WTC11 (cell line): ENCODE results near the gene BMP8A. TPM values are rescaled to one million over a fixed set of nuclear protein-coding genes. Genes with fewer than 3 reads are reported as not detected.

Experiments used
- ATAC-seq: fragments of 200-7000 bp; cut with Tn5 transposase; 2 replicates; pipeline ENCODE4 v1.10.0; 2021; ENCODE audit warnings: mild to moderate bottlenecking, moderate library complexity
- CTCF ChIA-PET: fragments of 300-600 bp; sonication (Branson Sonifier 250); formaldehyde crosslinking; loops from one replicate; lab custom pipeline; 2021; ENCODE audit warnings: antibody characterized with exemption; lab: Charles Lee
- POLR2A ChIA-PET: fragments of 350-600 bp; sonication (Branson Sonifier 250); formaldehyde crosslinking; loops from one replicate; lab custom pipeline; 2021; ENCODE audit warnings: antibody characterized with exemption; lab: Charles Lee
- DNase-seq: peaks from one replicate; pipeline ENCODE4 v3.0.0; 2021; ENCODE audit warnings: low spot score
- H3K27ac Mint-ChIP-seq: 2 replicates; pipeline ENCODE4 v1.8.0; 2021; ENCODE audit warnings: mixed read lengths
- H3K27me3 Mint-ChIP-seq: 2 replicates; pipeline ENCODE4 v1.8.0; 2021; ENCODE audit warnings: low read depth, mild to moderate bottlenecking, moderate library complexity, mixed read lengths
- H3K36me3 Mint-ChIP-seq: 2 replicates; pipeline ENCODE4 v1.8.0; 2021; ENCODE audit warnings: mixed read lengths
- H3K4me1 Mint-ChIP-seq: 2 replicates; pipeline ENCODE4 v1.8.0; 2022; ENCODE audit warnings: mixed read lengths
- H3K4me3 Mint-ChIP-seq: 2 replicates; pipeline ENCODE4 v1.8.0; 2021; ENCODE audit warnings: mild to moderate bottlenecking, moderate library complexity, mixed read lengths
- H3K9me3 Mint-ChIP-seq: 2 replicates; pipeline ENCODE4 v1.8.0; 2021; ENCODE audit warnings: mixed read lengths
- ETV6 ChIP-seq: sonication (generic); formaldehyde crosslinking; IDR thresholded peaks from 2 replicates; pipeline ENCODE4 v1.8.1; 2022; ENCODE audit warnings: mild to moderate bottlenecking, missing genetic modification reagents
- FOXJ3 ChIP-seq: sonication (generic); formaldehyde crosslinking; IDR thresholded peaks from 2 replicates; pipeline ENCODE4 v1.9.0; 2021; ENCODE audit warnings: missing genetic modification reagents, mild to moderate bottlenecking, borderline replicate concordance
- PRDM15 ChIP-seq: sonication (generic); formaldehyde crosslinking; IDR thresholded peaks from 2 replicates; pipeline ENCODE4 v1.8.0; 2022; ENCODE audit warnings: missing genetic modification reagents
- RELA ChIP-seq: sonication (generic); formaldehyde crosslinking; IDR thresholded peaks from 2 replicates; pipeline ENCODE4 v1.8.1; 2022; ENCODE audit warnings: missing genetic modification reagents, mild to moderate bottlenecking, borderline replicate concordance
- ZBTB43 ChIP-seq: sonication (generic); formaldehyde crosslinking; IDR thresholded peaks from 2 replicates; pipeline ENCODE4 v1.8.1; 2023; ENCODE audit warnings: mild to moderate bottlenecking, missing genetic modification reagents
- ZNF138 ChIP-seq: sonication (generic); formaldehyde crosslinking; conservative IDR thresholded peaks from 2 replicates; pipeline ENCODE4 v1.8.1; 2022; ENCODE audit warnings: mild to moderate bottlenecking, moderate library complexity, missing genetic modification reagents
- ZNF281 ChIP-seq: sonication (generic); formaldehyde crosslinking; IDR thresholded peaks from 2 replicates; pipeline ENCODE4 v1.8.0; 2023; ENCODE audit warnings: mild to moderate bottlenecking, missing genetic modification reagents
- ZNF425 ChIP-seq: fragments of 250-450 bp; sonication (Bioruptor Pico); conservative IDR thresholded peaks from 2 replicates; pipeline ENCODE4 v1.9.0; 2021; ENCODE audit warnings: mild to moderate bottlenecking
- total RNA-seq: library from RNA; stranded (reverse); gene quantifications from 3 replicates; pipeline ENCODE4 v1.2.3, GENCODE V29; 2021

Gene BMP8A
- total RNA-seq, 1 experiment from 2014 or later: 0.94 TPM

GRCh38 chr1:39472826-39473225 lies 18.6 kb upstream of the BMP8A start:
- CTCF ChIA-PET: interaction anchor here (1.1 kb wide), 1 partner anchor 95 kb away, joined by 3 read pairs; no protein-coding TSS in a partner anchor

More at GRCh38 chr1:39472826-39473225, 18.6 kb upstream of the BMP8A start:
- POLR2A ChIA-PET: interaction anchor here (0.6 kb wide), 1 partner anchor 34 kb away, joined by 4 read pairs; no protein-coding TSS in a partner anchor
- no peak for DNase-seq
- Mint-ChIP-seq H3K4me1 (no peaks in the 10 kb centered on the region), H3K9me3 (no peaks in the 10 kb centered on the region)
- TF ChIP-seq RELA (CRISPR knock-in tag) (no peak), ZNF281 (CRISPR knock-in tag) (no peak), ZBTB43 (CRISPR knock-in tag) (no peak), ZNF138 (CRISPR knock-in tag) (no peak), FOXJ3 (CRISPR knock-in tag) (no peak), PRDM15 (CRISPR knock-in tag) (no peak), ZNF425 (CRISPR knock-in tag) (no peak), ETV6 (CRISPR knock-in tag) (no peak)
- TF ChIP-seq, all 79 proteins: peak for 0
- Mint-ChIP-seq H3K27me3 (no peaks in the 10 kb centered on the region), H3K4me3 (no peak overlapping the region), H3K36me3 (peaks cover 37% of the 10 kb centered on the region), H3K27ac (no peak overlapping the region)
- no peak for ATAC-seq
